Activated CD8-positive, alpha-beta memory T cell treated with anti-CD3 and anti-CD28 coated beads, Interleukin-2, amount 50 U/mL, for 48 hours (primary cell): ENCODE data around the gene APH1A.
"Not testable (repeated sequence)": the region's sequence is repeated elsewhere in the genome, so short reads cannot be mapped to it uniquely, and the experiment has no call there.

ENCODE experiments used
- DNase-seq: peaks from one replicate; pipeline ENCODE4 v3.0.0-alpha.2; 2020

The APH1A gene

DNA sequence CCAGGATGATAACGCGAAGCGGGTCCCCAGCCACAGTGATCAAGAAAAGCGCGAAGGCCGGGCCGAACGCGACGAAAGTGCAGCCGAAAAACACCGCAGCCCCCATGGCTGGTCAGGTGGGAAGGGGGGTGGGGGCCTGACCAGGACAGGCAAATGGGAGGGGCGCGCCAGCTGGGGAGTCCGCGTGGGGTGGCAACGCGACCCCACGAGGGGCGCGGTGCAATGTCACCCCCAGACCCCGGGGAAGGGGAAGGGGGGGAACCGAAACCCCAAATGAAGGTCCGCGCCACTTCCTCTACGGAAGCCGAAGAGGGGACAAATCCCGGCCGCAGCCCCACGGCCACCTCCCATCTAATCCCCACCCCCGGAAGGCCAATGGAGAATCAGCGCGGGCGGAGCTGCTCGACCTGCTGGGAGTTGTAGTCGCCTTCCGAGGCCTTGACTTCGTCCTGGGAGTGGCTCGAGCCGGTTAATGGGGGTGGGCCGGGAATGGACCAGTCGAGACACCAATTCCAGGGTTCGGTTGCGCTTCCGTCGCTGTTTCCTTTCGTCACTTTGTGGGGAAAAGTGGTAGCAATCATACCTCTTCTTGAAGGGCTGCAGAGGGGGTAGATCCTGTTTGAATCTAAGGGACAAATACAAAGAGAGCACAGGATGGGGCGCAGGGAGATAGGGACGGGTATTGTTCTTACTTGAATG lies at the start of gene APH1A:
Gene APH1A, minus strand, starts transcription at position 312 of the 699 bp plus-strand sequence. Its CDS starts 206 bp downstream, at position 106.
- DNase-seq: peak; percentile 94

- DNase-seq: not testable (repeated sequence)
Measured at GRCh38 chr1:150314691-150315090, 45.9 kb upstream of the APH1A start.

- no peak for DNase-seq
Measured at GRCh38 chr1:150311762-150312161, 42.9 kb upstream of the APH1A start.

- DNase-seq: no peak
Measured at GRCh38 chr1:150309758-150310508, 41.1 kb upstream of the APH1A start.

- DNase-seq: not testable (repeated sequence)
Measured at GRCh38 chr1:150308585-150308984, 39.8 kb upstream of the APH1A start.

- DNase-seq: no peak
Measured at GRCh38 chr1:150302902-150303301, 34.1 kb upstream of the APH1A start.

DNA sequence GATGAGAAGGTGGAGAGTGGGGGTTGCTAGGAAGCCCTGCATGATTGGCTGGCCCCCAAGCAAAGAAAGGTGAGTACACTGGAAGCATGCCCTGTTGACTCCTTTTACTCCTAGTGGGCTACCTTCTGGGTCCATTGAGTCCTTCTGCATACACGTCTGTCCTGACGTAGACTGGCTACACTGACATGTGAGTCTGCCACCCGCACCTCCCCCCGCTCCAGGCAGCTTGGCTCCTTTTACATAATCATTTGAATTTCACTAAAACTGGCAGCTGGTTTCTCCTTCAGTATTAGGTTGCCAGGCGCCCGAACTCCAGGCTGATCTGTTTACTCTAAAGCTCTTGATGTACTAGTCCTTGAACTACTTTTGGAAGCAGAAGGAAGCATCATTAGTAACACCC lies 33.5 kb upstream of the APH1A start:
- no peak for DNase-seq

DNA sequence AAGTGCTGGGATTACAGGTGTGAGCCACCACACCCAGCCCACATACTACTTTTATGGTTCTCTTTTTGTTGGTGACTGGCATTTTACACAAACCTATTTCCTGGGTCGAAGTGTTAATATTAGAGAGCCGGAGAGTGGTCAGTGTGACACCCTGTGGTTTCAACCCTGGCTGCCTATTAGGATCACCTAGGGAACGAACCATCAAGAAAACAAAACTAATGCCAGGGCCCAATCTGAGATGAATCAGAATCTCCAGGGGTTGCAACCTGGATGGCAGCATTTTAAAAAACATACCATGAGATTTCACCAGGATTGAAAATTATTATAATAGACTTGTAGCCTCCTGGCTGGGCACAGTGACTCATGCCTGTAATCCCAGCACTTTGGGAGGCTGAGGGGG lies 30.9 kb upstream of the APH1A start:
- no peak for DNase-seq

DNA sequence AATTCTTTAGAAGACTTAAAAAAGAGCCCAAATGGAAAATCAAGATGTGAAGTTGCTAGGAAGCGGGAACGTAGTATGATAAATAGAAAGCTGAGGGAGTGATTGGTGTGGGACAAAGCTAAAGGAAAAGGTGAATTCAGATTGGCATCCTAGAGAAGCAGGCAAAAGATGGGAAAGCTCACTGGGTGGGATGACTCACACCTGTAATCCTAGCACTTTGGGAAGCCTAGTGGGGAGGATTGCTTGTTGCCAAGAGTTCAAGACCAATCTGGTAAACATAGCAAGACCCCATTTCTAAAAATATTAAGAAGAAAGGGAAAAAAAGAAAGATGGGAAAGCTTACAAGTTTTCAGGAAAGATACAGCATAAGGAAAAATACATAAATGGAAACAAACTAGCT lies 26.7 kb upstream of the APH1A start:
- no peak for DNase-seq

DNA sequence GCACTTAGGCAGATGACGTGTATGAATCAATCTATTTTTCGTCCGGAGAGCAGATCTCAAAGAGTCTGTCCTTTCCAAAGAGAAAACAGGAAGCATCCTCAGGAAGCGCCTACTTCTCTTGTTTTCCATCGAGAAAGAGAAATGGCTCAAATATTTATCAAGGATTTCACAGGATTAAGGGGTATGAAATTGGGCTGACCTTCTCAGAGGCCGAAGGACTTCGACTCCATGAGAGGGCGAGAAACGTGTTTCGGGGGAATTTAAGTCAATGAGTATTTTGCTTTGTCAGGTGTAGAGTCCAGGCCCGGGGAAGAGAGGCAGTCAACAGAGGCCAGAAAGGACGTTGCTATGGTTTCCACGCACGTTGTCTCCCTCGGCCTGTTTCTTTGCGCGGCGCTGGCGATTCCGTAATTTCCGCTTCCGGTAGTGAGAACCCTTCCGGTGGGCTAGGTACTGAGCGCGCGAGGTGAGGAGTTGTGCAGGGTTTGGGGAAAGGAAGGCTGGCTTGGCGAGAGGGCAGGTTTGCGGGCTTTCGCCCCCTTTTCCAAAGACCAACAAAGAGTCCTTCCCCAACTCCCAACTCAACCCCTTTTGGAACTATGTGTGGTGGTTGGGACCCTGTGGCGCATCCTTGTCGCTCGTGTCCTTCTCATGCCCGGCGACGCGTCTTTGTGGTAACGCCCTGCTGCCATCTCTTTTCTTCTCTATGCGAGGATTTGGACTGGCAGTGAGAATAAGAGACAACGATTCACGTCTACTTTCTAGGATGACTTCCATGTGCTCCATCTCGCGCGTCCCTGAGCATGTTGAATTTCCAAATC lies 24.8 kb upstream of the APH1A start, which contains the start of gene MRPS21:
Gene MRPS21, plus strand, starts transcription at position 429 of the 821 bp plus-strand sequence. CDS start 506 bp downstream, outside the sequence.
- peak; percentile 91 for DNase-seq

GRCh38 chr1:150288822-150289221 lies 20.0 kb upstream of the APH1A start:
- no peak for DNase-seq

DNA sequence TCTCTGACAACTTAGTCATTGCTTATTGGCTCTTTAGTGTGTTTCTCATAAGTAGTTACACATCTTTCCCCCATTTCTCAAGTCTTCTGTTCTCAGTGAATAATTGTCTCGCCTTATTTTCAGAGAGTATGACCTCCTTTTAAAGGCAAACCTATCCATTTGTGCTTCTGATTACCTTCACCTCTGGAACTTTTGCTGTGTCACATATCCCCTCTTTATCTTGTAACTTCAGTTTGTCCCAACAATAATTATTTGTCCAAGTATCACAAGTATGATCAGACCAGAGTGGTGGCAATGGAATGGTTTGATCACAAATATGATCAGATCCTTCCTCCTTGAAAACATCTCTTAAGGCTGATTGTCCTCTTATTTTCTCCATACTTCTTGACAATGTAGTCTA lies 19.6 kb upstream of the APH1A start:
- no peak for DNase-seq

DNA sequence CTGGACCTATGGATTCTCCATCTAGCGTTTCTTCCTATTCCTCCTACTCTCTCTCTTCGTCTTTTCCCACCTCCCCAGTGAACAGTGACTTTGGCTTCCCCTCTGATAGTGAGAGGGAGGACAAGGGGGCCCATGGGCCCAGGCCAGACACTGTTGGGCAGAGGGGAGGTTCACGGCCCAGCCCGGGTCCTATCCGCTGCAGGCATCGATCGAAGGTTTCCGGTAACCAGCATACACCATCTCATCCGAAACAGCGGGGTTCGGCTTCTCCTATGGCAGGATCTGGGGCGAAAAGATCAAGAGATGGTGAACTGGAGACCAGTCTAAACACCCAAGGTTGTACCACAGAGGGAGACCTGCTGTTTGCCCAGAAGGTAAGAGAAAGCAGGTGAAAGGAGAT lies 14.4 kb upstream of the APH1A start:
- no peak for DNase-seq

DNA sequence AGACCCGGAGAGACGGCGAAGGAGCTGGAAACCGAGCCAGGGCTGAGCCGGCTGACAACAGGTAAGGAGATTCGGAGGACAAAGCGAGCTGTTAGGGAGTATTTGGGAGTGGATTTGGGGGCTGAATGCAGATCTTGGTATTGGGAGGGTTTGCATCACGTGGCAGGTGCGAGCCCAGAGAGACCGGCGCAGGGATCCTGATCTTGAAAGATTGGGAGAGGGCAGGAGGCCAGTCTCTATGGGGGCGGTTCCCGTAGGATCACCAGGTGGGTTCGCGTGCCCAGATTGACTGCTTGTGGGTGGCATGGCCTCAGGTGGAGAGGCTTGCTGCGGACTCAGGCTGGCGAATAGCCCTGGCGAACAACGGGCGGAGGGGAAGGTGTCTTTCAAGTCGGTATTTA lies 13.7 kb upstream of the APH1A start:
- DNase-seq: no peak

DNA sequence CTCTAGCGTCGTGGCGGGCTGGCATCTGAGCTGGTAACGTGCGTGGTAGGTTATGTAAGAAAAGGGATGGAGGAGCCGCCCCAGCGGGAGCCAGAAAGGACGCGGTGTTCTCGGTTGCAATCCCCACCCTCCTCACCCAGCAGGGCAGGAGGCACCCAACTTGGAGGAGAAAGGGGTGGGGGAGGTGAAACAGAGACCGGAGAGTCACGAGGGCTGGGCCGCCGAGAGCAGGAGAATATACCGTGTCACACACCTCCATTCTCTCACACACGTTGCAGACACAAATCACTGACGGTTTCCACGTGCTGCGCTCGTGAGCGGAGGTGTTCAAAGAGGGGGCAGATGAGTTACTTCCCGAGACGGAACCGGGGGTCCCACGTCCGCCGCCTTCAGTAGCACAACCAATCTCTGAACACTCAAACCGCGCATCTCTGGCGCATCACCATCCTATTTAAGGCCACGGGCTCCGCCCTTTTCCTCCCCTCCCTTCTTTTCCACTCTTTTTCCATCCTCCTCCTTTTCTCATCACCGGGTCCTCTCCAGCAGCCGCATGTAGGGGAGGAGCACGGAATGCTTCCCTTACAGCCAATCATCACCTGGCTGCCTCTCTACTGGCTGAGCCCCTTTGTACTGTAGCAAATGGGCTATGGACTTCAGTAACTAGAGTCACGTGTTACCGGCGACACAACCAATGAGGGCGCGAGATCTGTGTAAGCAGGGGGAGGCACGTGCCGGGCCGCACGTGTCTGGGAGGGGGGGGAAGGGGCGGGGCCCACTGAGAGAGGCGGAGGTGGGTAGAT lies 13.1 kb upstream of the APH1A start, which contains the start of gene CIART:
Gene CIART, plus strand, starts transcription at position 797 of the 800 bp plus-strand sequence. CDS start 714 bp downstream, outside the sequence.
- DNase-seq: peak; percentile 80

DNA sequence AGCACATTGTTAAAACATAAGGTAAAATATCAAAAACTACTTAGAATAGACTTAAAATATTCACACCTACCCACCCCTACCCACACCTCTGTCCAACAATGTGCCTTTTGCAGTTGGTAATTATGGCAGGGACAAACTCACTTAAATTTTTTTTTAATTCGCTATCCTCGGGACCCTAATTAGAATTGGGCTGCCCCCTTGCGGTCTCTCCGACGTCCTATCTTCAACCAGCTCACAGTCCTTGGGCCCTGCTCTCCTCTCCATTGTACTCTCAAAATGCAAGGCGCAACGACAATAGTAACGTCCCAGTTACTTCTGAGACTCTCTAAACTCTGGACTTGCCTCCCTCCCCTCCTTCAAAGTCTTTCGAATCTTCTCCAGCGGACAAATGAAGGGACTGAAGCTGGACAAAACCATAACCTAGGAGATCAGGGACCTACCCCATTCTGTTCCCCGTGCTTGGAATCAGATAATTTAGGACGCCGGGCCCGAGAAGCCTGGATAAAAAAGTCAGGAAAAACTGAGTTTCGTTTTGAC lies 12.5 kb upstream of the APH1A start:
- peak; percentile 67 for DNase-seq

- no peak for DNase-seq
Measured at GRCh38 chr1:150280138-150280707, 11.4 kb upstream of the APH1A start.

- no peak for DNase-seq
Measured at GRCh38 chr1:150273311-150273710, 4.5 kb upstream of the APH1A start.

DNA sequence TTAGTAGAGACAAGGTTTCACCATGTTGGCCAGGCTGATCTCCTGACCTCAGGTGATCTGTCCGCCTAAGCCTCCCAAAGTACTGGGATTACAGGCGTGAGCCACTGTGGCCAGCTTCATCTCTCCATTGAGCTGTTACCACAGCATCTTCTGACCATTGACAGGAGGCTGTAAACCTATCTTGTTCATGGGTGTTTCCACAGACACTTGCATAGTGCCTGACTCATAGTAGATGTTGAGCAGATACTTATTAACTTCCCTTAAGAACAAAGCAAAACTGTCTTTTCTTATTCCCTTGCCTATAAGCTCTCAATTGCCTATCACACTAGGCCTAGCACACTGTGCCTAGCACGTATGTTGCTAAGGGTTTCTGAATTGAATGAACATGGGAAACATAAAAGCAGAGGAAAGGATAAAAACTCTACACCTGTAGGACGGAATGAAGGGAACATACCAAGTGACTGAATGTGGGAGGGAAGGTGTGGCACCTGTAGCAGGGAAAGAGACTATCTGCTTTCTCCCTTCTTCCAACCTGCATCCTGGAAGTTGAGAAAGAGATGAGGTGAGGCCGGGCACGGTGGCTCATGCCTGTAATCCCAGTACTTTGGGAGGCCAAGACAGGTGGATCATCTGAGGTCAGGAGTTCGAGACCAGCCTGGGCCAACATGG lies 2.6 kb upstream of the APH1A start:
- no peak for DNase-seq

GRCh38 chr1:150269451-150269850 lies 635 bp upstream of the APH1A start:
- no peak for DNase-seq

GRCh38 chr1:150268340-150268704 lies 494 bp downstream of the APH1A start:
- DNase-seq: peak; percentile 61
